G401.6 (cell line): ENCODE data around the gene HELZ2.
"Not testable (repeated sequence)": the region's sequence is repeated elsewhere in the genome, so short reads cannot be mapped to it uniquely, and the experiment has no call there.

Experiments
- FAIRE-seq: peaks from 2 replicates; lab custom pipeline; 2012; peaks lifted over from hg19 to GRCh38; lab: Jason Lieb, UNC

The HELZ2 gene

GRCh38 chr20:63574156-63574828 is at the start of gene HELZ2:
Gene HELZ2, minus strand, starts transcription at chr20:63574239. Its CDS starts 1,854 bp downstream, at chr20:63572385.
- no peak for FAIRE-seq

GRCh38 chr20:63622732-63623131 is 48.7 kb upstream of the HELZ2 start:
- FAIRE-seq, result no peak

- FAIRE-seq, result no peak
Measured at GRCh38 chr20:63622096-63622495, 48.1 kb upstream of the HELZ2 start.

GRCh38 chr20:63620991-63621390 is 47.0 kb upstream of the HELZ2 start:
- no peak for FAIRE-seq

- FAIRE-seq, result no peak
Measured at GRCh38 chr20:63619505-63619904, 45.5 kb upstream of the HELZ2 start.

- FAIRE-seq, result no peak
Measured at GRCh38 chr20:63619086-63619485, 45.0 kb upstream of the HELZ2 start.

GRCh38 chr20:63618291-63618980 is 44.4 kb upstream of the HELZ2 start:
- no peak for FAIRE-seq

GRCh38 chr20:63617876-63618265 is 43.8 kb upstream of the HELZ2 start:
- no peak for FAIRE-seq

- no peak for FAIRE-seq
Measured at GRCh38 chr20:63617092-63617875, 43.2 kb upstream of the HELZ2 start.

- not testable (repeated sequence) for FAIRE-seq
Measured at GRCh38 chr20:63613863-63614594, 40.0 kb upstream of the HELZ2 start.

- FAIRE-seq, result no peak
Measured at GRCh38 chr20:63612276-63612931, 38.4 kb upstream of the HELZ2 start.

GRCh38 chr20:63611646-63612045 is 37.6 kb upstream of the HELZ2 start:
- no peak for FAIRE-seq

GRCh38 chr20:63610581-63611435 is 36.8 kb upstream of the HELZ2 start:
- no peak for FAIRE-seq

- no peak for FAIRE-seq
Measured at GRCh38 chr20:63606686-63607085, 32.6 kb upstream of the HELZ2 start.

GRCh38 chr20:63602321-63602720 is 28.3 kb upstream of the HELZ2 start:
- no peak for FAIRE-seq

GRCh38 chr20:63601679-63602078 is 27.6 kb upstream of the HELZ2 start:
- not testable (repeated sequence) for FAIRE-seq

- FAIRE-seq, result no peak
Measured at GRCh38 chr20:63599396-63600050, 25.5 kb upstream of the HELZ2 start.

- no peak for FAIRE-seq
Measured at GRCh38 chr20:63598479-63599395, 24.7 kb upstream of the HELZ2 start.
